Heart right ventricle (tissue), 16 donors: ENCODE results near the gene HNRNPLL. TPM values are rescaled to one million over a fixed set of nuclear protein-coding genes. Genes with fewer than 3 reads are reported as not detected.

Experiments
- ATAC-seq, 8 donors: fragments of 200-7000 bp; cut with Tn5 transposase; one replicate each; pipeline ENCODE4 v1.9.1; 2020; ENCODE audit warnings: mild to moderate bottlenecking in 8 of 8, moderate library complexity in 8 of 8, moderate number of reproducible peaks in 1 of 8
- DNase-seq, 2 donors: peaks; one replicate each; pipeline ENCODE4 v3.0.0-alpha.2; 2020
- H3K27ac ChIP-seq, 10 donors: fragments of 200-600 bp; sonication (generic) in 2 of 10; one replicate each; pipeline versions ENCODE4 v1.5.0 to v1.8.0; 2020 to 2022; ENCODE audit warnings: mild to moderate bottlenecking in 3 of 10
- H3K27me3 ChIP-seq, 7 donors: fragments of 200-600 bp; one replicate each; pipeline ENCODE4 v1.8.0; 2021 to 2022; ENCODE audit warnings: mild to moderate bottlenecking in 2 of 7
- H3K36me3 ChIP-seq, 9 donors: fragments of 200-600 bp; sonication (generic) in 1 of 9; one replicate each; pipeline versions ENCODE4 v1.5.0 to v1.8.0; 2020 to 2022; ENCODE audit warnings: mild to moderate bottlenecking in 2 of 9
- H3K4me1 ChIP-seq, 9 donors: fragments of 200-600 bp; sonication (generic) in 1 of 9; one replicate each; pipeline versions ENCODE4 v1.5.0 to v1.8.0; 2020 to 2022; ENCODE audit warnings: mild to moderate bottlenecking in 4 of 9
- H3K4me3 ChIP-seq, 10 donors: fragments of 200-600 bp; sonication (generic) in 2 of 10; one replicate each; pipeline versions ENCODE4 v1.5.0 to v1.8.0; 2020 to 2022; ENCODE audit warnings: mild to moderate bottlenecking in 7 of 10, moderate library complexity in 2 of 10
- H3K9me3 ChIP-seq, 11 donors: fragments of 200-600 bp in 10 of 11; sonication (generic) in 2 of 11; one replicate each; pipeline versions ENCODE4 v1.5.0 to v1.8.0; 2013 to 2022; ENCODE audit warnings: mild to moderate bottlenecking in 2 of 11, control low read depth in 1 of 11, moderate library complexity in 1 of 11
- CTCF ChIP-seq, 9 donors: fragments of 200-600 bp; sonication (generic) in 2 of 9; IDR thresholded peaks; one replicate each; pipeline versions ENCODE4 v1.5.0 to v1.8.0; 2021 to 2022; ENCODE audit warnings: antibody characterized with exemption in 9 of 9, mild to moderate bottlenecking in 5 of 9, moderate library complexity in 1 of 9
- WGBS, 2 donors: extraction: QIAGEN DNeasy Blood & Tissue Kit; methylation state at CpG; one replicate each; pipeline ENCODE4 v1.1.7; 2013; ENCODE audit warnings: inconsistent platforms in 1 of 2; 5-methylcytosine and 5-hydroxymethylcytosine counted together
- intact Hi-C, 10 donors: fragments of 100-400 bp; cut with DNase I; formaldehyde crosslinking; loops; one replicate each; pipeline versions ENCODE4 v1.11.1 to v1.14.2; 2022
- polyA plus RNA-seq, 2 donors: library from polyadenylated mRNA; stranded (reverse); fragments of 200-250 nt; gene quantifications; one replicate each; pipeline ENCODE4 v1.2.3, GENCODE V29; 2013
- total RNA-seq, 10 donors: library from RNA; stranded (reverse); fragmentation: NEBNext Ultra II Directional in 3 of 10; extraction: Animal tissue kit (Norgen Biotek cat#: 25700) in 3 of 10; gene quantifications; one replicate each; pipeline versions ENCODE4 v1.2.1 to v1.2.4, GENCODE V29; 2021 to 2023
- donor health status: Arrhythmogenic right ventricular cardiomyopathy.
- donor health status: ischemic (EF 13 %, LVEDD 7.1; RV severe dilation, severe dysfunction).
- donor health status: healthy with polysubstance abuse.
- donor health status: DM: no; HTN: yes; CAD: no.
- donor health status: DM: no; HTN: no; CAD: no.
- donor health status: ischemic (EF 25% LVEDD 6.9; RV normal size, moderate dysfunction).
- donor health status: ischemic (EF 25% LVEDD 5.7; RV mildly dilated, moderate dysfunction).
- donor health status: healthy.
- donor health status: DM: yes; HTN: yes; CAD: no.
- donor health status: Ischemic cardiomyopathy.
- donor health status: ischemic (EF 35%, LVEDD 5.7; RV mildly dilated, moderate dysfunction).
- donor health status: nonischemic (EF 11% LVEDD 7.7; RV severe dilation, severe dysfunction).
- donor health status: DM: yes; HTN: yes; CAD: no.
- donor health status: PGD.
- donor health status: ischemic (EF 29% LVEDD 5.4; RV normal size, mild dysfunction).
- donor health status: nonischemic (EF 23%, LVEDD 6.1; RV moderate dilation, normal function).

HNRNPLL gene
- total and polyA plus RNA-seq, 12 donors: 8.9 to 32.7 (median 25.3) TPM

GRCh38 chr2:38617301-38617700, 14.6 kb upstream of the HNRNPLL start:
- intact Hi-C loops: no loop called here

GRCh38 chr2:38615237-38615636, 12.5 kb upstream of the HNRNPLL start:
- no peak for TF ChIP-seq CTCF (IDR thresholded peaks at IDR 0.05)
- no peak for ATAC-seq
- intact Hi-C loops: no loop called here
- peaks cover 0 to 61% (median 5%) of the 10 kb centered on the region in 9 donors for H3K4me1 ChIP-seq
- no peaks in the 10 kb centered on the region for H3K36me3 ChIP-seq
- no peak overlapping the region for H3K4me3 ChIP-seq
- H3K27ac ChIP-seq: no peak overlapping the region
- H3K9me3 ChIP-seq: peaks cover 0 to 4% (median 0%) of the 10 kb centered on the region in 11 donors
- DNase-seq: no peak
- H3K27me3 ChIP-seq: no peaks in the 10 kb centered on the region
- 71% methylated on average over 1 of the region's 1 CpG for WGBS, 2 donors

More at GRCh38 chr2:38617301-38617700, 14.6 kb upstream of the HNRNPLL start:
- ATAC-seq: no peak
- Histone ChIP-seq H3K9me3 (peaks cover 0 to 3% (median 0%) of the 10 kb centered on the region in 11 donors), H3K4me1 (peaks cover 0 to 59% (median 6%) of the 10 kb centered on the region in 9 donors), H3K36me3 (no peaks in the 10 kb centered on the region), H3K27me3 (no peaks in the 10 kb centered on the region), H3K4me3 (no peak overlapping the region), H3K27ac (no peak overlapping the region)
- no peak for TF ChIP-seq CTCF (IDR thresholded peaks at IDR 0.05)
- 88 to 90% methylated on average over 3 of the region's 3 CpGs for WGBS, 2 donors
- no peak for DNase-seq

GRCh38 chr2:38613849-38614213, 11.1 kb upstream of the HNRNPLL start:
- no peak for TF ChIP-seq CTCF (IDR thresholded peaks at IDR 0.05)
- peaks cover 0 to 47% (median 0%) of the 10 kb centered on the region in 9 donors for H3K4me1 ChIP-seq
- peak overlapping the region in 1 of 10 donors; percentile 65 for H3K27ac ChIP-seq
- peaks cover 0 to 4% (median 0%) of the 10 kb centered on the region in 11 donors for H3K9me3 ChIP-seq
- intact Hi-C loops: no loop called here
- H3K27me3 ChIP-seq: no peaks in the 10 kb centered on the region
- no peaks in the 10 kb centered on the region for H3K36me3 ChIP-seq
- no peak overlapping the region for H3K4me3 ChIP-seq
- DNase-seq (no peak), ATAC-seq (no peak)
- 60 to 72% methylated on average over 3 of the region's 3 CpGs for WGBS, 2 donors

GRCh38 chr2:38613126-38613848, 10.6 kb upstream of the HNRNPLL start:
- H3K27ac ChIP-seq: peak overlapping the region in 1 of 10 donors; percentile 65
- H3K27me3 ChIP-seq: no peaks in the 10 kb centered on the region
- DNase-seq (no peak), ATAC-seq (peak in 4 of 8 donors; percentile 39 to 63 (median 52))
- intact Hi-C loops: no loop called here
- TF ChIP-seq CTCF (IDR thresholded peaks at IDR 0.05): no peak
- H3K9me3 ChIP-seq: peaks cover 0 to 4% (median 0%) of the 10 kb centered on the region in 11 donors
- H3K4me1 ChIP-seq: peaks cover 0 to 42% (median 0%) of the 10 kb centered on the region in 9 donors
- no peaks in the 10 kb centered on the region for H3K36me3 ChIP-seq
- H3K4me3 ChIP-seq: no peak overlapping the region
- 82% methylated on average over 10 of the region's 10 CpGs for WGBS, 2 donors
